AG04449 (cell line): Measurements from ENCODE around the gene IP6K1.

Source experiments
- CTCF ChIA-PET: fragments of 350-600 bp; formaldehyde crosslinking; extraction: SDS; loops from one replicate; lab custom pipeline; 2021; ENCODE audit warnings: antibody characterized with exemption; lab: Yijun Ruan, JAX
- POLR2A ChIA-PET: fragments of 400-600, 350-600 bp; formaldehyde crosslinking; extraction: SDS; loops from one replicate; lab custom pipeline; 2020; ENCODE audit warnings: antibody characterized with exemption, inconsistent platforms; lab: Yijun Ruan, JAX
- DNase-seq: peaks from one replicate; pipeline ENCODE4 v3.0.0-alpha.2; 2010; ENCODE audit warnings: low read depth, low spot score
- H3K4me3 ChIP-seq: 2 replicates; pipeline ENCODE4 v1.5.1; 2011; ENCODE audit warnings: low read depth, mild to moderate bottlenecking, control low read depth, low read length
- TF ChIP-seq, protein P1 (sequence below): IDR thresholded peaks from one replicate; pipeline ENCODE4 v1.5.1; 2011; ENCODE audit warnings: mild to moderate bottlenecking, moderate library complexity, low read length, control low read depth, inconsistent platforms; ENCODE audit not compliant: insufficient read depth; ENCODE audit errors: missing control alignments

The IP6K1 gene

DNA sequence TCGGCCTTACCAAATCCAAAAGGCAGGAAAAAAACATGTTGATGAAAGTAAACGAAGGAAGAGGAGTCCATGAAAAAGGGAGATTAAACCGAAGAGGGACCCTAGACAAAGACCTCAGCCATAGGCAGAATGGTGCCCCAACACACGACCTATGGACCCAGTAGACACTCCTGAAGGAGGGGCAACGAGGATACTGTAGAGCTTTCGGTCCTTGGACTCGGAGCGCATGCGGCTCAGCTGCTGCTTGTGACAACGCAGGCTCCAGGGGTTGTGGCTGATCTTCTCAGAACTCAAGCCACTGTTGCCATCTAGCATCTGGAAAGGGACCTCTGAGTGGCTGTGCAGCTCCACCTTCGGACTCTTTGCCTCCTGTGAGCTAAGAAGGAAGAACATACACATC is 53.7 kb downstream of the IP6K1 start:
- ChIA-PET POLR2A (no interaction called here), CTCF (no interaction called here)
- no peak for DNase-seq
- TF ChIP-seq, protein P1, sequence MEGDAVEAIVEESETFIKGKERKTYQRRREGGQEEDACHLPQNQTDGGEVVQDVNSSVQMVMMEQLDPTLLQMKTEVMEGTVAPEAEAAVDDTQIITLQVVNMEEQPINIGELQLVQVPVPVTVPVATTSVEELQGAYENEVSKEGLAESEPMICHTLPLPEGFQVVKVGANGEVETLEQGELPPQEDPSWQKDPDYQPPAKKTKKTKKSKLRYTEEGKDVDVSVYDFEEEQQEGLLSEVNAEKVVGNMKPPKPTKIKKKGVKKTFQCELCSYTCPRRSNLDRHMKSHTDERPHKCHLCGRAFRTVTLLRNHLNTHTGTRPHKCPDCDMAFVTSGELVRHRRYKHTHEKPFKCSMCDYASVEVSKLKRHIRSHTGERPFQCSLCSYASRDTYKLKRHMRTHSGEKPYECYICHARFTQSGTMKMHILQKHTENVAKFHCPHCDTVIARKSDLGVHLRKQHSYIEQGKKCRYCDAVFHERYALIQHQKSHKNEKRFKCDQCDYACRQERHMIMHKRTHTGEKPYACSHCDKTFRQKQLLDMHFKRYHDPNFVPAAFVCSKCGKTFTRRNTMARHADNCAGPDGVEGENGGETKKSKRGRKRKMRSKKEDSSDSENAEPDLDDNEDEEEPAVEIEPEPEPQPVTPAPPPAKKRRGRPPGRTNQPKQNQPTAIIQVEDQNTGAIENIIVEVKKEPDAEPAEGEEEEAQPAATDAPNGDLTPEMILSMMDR, result no peak
- no peak overlapping the region for H3K4me3 ChIP-seq

DNA sequence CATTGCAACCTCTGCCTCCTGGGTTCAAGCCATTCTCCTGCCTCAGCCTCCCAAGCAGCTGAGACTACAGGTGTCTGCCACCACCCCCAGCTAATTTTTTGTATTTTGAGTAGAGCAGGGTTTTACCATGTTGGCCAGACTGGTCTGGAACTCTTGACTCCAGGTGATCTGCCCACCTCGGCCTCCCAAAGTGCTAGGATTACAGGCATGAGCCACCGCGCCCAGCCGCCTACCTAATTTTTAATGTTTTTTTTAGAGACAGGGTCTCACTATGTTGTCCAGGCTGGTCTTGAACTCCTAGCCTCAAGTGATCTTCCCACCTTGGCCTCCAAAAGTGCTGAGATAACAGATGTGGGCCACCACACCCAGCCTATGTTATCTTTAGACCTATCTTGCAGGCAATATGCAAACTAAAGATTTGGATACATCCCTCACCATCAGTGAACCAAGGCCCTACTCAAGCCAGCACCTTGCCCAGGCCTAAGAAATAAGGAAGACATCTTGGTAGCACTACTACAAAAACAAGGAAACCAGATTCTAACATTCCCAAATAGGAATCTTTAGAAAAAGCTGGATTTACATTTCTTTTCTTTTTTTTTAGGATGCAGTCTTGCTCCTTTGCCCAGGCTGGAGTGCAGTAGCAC is 56.3 kb downstream of the IP6K1 start:
- POLR2A ChIA-PET, result no interaction called here
- TF ChIP-seq, protein P1, result no peak
- no peak overlapping the region for H3K4me3 ChIP-seq
- no peak for DNase-seq
- CTCF ChIA-PET, result interaction anchor here (1.8 kb wide), 1 partner anchor 109 kb away, joined by 5 read pairs; no protein-coding TSS in a partner anchor

DNA sequence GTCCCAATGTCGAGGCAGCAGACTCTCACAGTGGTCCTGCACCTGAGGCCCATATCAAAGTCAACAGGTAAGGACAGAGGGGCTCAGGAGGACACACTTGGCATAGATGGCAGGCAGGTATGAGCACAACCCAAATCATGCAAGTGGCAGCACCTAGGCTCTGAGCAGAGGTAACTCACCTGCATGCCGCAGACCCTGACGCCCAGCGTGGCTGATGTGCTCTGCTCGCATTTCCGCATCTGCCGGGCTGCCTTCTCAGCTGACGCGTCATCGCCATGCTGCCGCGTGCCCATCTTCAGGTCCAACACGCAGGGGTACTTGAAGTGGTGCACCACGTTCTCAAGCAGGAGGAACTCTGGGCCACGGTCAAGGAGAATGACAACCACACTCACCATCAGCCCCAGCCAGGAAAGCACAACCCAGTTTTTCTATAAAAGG is 58.4 kb downstream of the IP6K1 start:
- CTCF ChIA-PET, result no interaction called here
- POLR2A ChIA-PET, result no interaction called here
- no peak overlapping the region for H3K4me3 ChIP-seq
- DNase-seq, result no peak
- TF ChIP-seq, protein P1, result no peak

DNA sequence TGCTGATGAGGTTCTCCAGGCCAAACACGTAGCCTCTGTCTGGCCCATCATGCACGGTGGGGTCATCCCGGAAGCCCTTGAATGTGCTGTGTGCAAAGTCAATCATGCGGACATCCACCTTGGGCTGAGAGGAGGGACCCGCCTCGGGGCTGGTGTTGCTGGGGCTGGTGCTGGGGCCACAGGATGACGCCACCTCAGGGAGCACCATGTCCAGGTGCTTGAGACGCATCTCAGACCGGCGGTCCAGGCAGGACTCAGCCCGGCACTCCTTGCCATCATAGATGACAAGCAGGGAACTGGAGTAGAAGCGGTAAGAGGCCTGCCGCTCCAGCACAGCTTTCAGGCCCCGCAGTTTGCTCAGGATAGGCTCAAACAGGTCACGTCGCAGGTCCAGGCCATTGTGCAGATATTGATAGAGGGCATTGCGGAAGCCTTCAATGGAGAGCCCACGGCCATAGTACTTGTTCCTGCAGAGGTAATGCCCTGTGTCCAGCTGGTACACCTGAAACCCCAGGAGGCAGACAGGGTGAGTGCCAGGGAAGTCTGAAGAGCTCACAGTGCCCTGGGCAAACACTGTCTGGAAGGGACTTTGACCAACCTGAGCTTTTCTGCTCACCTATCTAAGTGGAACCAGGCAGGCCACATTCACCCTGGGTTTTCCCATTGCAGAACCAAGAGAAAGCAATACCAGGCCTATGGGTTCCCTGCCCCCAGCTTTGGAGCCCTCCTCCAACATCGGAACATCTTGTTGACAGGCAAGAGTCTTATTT is 59.0 kb downstream of the IP6K1 start:
- H3K4me3 ChIP-seq, result no peak overlapping the region
- POLR2A ChIA-PET, result no interaction called here

DNA sequence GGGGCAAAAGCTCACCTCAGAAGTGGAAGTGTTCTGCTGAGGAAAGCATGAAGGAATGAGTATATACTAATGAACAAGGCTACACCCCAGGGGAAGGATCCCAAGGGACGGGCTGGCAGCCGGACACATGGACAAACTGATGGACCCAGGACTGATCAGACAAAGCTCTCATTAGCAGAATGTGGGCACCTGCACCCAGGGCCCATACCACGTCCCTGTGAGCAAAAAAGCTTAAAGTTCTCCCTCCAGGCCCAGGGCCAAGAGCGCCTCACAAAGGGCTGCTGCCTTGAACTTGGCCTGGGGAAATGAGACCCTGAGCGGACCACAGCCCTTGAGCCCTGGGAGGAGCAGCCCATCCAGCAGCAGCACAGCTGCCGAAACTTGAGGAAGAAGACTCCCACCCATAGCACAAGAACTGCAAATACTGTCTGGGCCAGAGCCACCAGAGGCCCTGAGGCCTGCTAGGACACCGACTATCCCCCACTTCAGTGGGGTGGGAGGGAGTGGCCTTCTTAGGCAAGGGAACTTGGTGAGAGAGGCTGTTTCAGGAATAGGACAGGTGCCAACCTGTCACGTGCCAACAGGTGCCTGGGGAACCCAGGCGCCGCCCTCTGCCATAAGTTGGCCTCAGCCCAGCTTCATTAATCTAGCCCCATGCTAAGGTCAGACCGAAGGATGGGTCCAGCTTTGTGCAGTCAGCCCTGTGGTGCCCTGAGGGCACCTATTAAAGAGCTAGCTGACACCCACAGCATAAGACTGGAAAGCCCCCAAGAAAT is 60.2 kb downstream of the IP6K1 start:
- CTCF ChIA-PET, result interaction anchor here (1.3 to 1.7 kb wide), 2 partner anchors 10 to 203 kb away, joined by 3 to 6 read pairs; partner anchors contain the start of gene MON1A
- DNase-seq, result no peak
- POLR2A ChIA-PET, result no interaction called here
- H3K4me3 ChIP-seq, result no peak overlapping the region
- TF ChIP-seq, protein P1, result no peak

More for the DNA sequence above, 59.0 kb downstream of the IP6K1 start:
- TF ChIP-seq, protein P1, result no peak
- CTCF ChIA-PET, result no interaction called here
- DNase-seq, result no peak
